Natural killer cell treated with Interleukin-12 subunit alpha and Interleukin-12 subunit beta and Interleukin-15 and Interleukin-18, amount 100 ng/mL, for 72 hours (primary cell): ENCODE measurements around the gene GDPD5. TPM values are rescaled to one million over a fixed set of nuclear protein-coding genes. Genes with fewer than 3 reads are reported as not detected.
A peak's percentile ranks its signal among the peaks of the same experiment; 100 is the strongest.

ENCODE experiments used
- ATAC-seq, 2 donors: fragments of 150-1000 bp; cut with Tn5 transposase in 1 of 2; sonication (Bioruptor Pico), chemical (Tn5 transposase) in 1 of 2; 2 replicates each; pipeline ENCODE4 v1.10.0; 2021
- DNase-seq: peaks from one replicate; pipeline ENCODE4 v3.0.0; 2022; ENCODE audit warnings: low spot score
- H3K27ac Mint-ChIP-seq, 2 donors: 1 replicate in 1 of 2; 2 replicates in 1 of 2; pipeline ENCODE4 v1.8.0; 2022; ENCODE audit warnings: mixed read lengths in 2 of 2, mild to moderate bottlenecking in 1 of 2, moderate library complexity in 1 of 2
- H3K27me3 Mint-ChIP-seq, 2 donors: 1 replicate in 1 of 2; 2 replicates in 1 of 2; pipeline ENCODE4 v1.8.0; 2022; ENCODE audit warnings: mixed read lengths in 2 of 2
- H3K36me3 Mint-ChIP-seq: one replicate; pipeline ENCODE4 v1.8.0; 2022; ENCODE audit warnings: mixed read lengths
- H3K4me1 Mint-ChIP-seq, 2 donors: 1 replicate in 1 of 2; 2 replicates in 1 of 2; pipeline ENCODE4 v1.8.0; 2022; ENCODE audit warnings: low read depth in 2 of 2, mixed read lengths in 2 of 2, mild to moderate bottlenecking in 1 of 2
- H3K4me3 Mint-ChIP-seq: one replicate; pipeline ENCODE4 v1.8.0; 2022; ENCODE audit warnings: mixed read lengths
- H3K9me3 Mint-ChIP-seq: 2 replicates; pipeline ENCODE4 v1.8.0; 2022; ENCODE audit warnings: mixed read lengths
- total RNA-seq, 2 donors: library from RNA; stranded (reverse); gene quantifications; one replicate each; pipeline ENCODE4 v1.2.3, GENCODE V29; 2022

GDPD5 gene
- total RNA-seq, 2 donors from 2014 or later, result 7.2 to 28.2 TPM

- Mint-ChIP-seq H3K4me3 (peak overlapping the region; percentile 70), H3K27ac (peak overlapping the region; percentile 77 to 87), H3K27me3 (peaks cover 6 to 13% of the 10 kb centered on the region in 2 donors), H3K4me1 (peaks cover 47 to 55% of the 10 kb centered on the region in 2 donors), H3K9me3 (no peaks in the 10 kb centered on the region), H3K36me3 (no peaks in the 10 kb centered on the region)
- peak; percentile 91 for DNase-seq
- ATAC-seq, result peak; percentile 97 to 98
Measured at GRCh38 chr11:75536786-75537641, 11.3 kb upstream of the GDPD5 start.

- Mint-ChIP-seq H3K27ac (peak overlapping the region; percentile 25 to 34), H3K36me3 (no peaks in the 10 kb centered on the region), H3K4me1 (peaks cover 60 to 62% of the 10 kb centered on the region in 2 donors), H3K27me3 (peaks cover 8 to 25% of the 10 kb centered on the region in 2 donors), H3K4me3 (peak overlapping the region; percentile 57), H3K9me3 (no peaks in the 10 kb centered on the region)
- ATAC-seq (no peak), DNase-seq (no peak)
Measured at GRCh38 chr11:75535071-75535470, 9.3 kb upstream of the GDPD5 start.

GRCh38 chr11:75534259-75535069 lies 8.7 kb upstream of the GDPD5 start:
- DNase-seq (no peak), ATAC-seq (no peak)
- Mint-ChIP-seq H3K9me3 (no peaks in the 10 kb centered on the region), H3K27me3 (peaks cover 14 to 27% of the 10 kb centered on the region in 2 donors), H3K36me3 (no peaks in the 10 kb centered on the region), H3K27ac (peak overlapping the region; percentile 25 to 34), H3K4me1 (peaks cover 60 to 61% of the 10 kb centered on the region in 2 donors), H3K4me3 (peak overlapping the region; percentile 57)

GRCh38 chr11:75533896-75534258 lies 8.1 kb upstream of the GDPD5 start:
- H3K4me3 Mint-ChIP-seq, result no peak overlapping the region
- DNase-seq, result no peak
- peaks cover 55 to 60% of the 10 kb centered on the region in 2 donors for H3K4me1 Mint-ChIP-seq
- no peak for ATAC-seq
- no peaks in the 10 kb centered on the region for H3K36me3 Mint-ChIP-seq
- no peak overlapping the region for H3K27ac Mint-ChIP-seq
- H3K27me3 Mint-ChIP-seq, result peaks cover 12 to 32% of the 10 kb centered on the region in 2 donors
- no peaks in the 10 kb centered on the region for H3K9me3 Mint-ChIP-seq

- Mint-ChIP-seq H3K4me1 (peaks cover 41 to 47% of the 10 kb centered on the region in 2 donors), H3K4me3 (no peak overlapping the region), H3K27me3 (peaks cover 12 to 31% of the 10 kb centered on the region in 2 donors), H3K27ac (peak overlapping the region in 1 of 2 donors; percentile 78), H3K36me3 (no peaks in the 10 kb centered on the region), H3K9me3 (no peaks in the 10 kb centered on the region)
- DNase-seq, result peak; percentile 79
- peak in 1 of 2 donors; percentile 22 for ATAC-seq
Measured at GRCh38 chr11:75532200-75533048, 6.7 kb upstream of the GDPD5 start.

- no peaks in the 10 kb centered on the region for H3K36me3 Mint-ChIP-seq
- H3K27me3 Mint-ChIP-seq, result peaks cover 12 to 31% of the 10 kb centered on the region in 2 donors
- DNase-seq (no peak), ATAC-seq (no peak)
- H3K4me1 Mint-ChIP-seq, result peaks cover 36% of the 10 kb centered on the region in 2 donors
- no peaks in the 10 kb centered on the region for H3K9me3 Mint-ChIP-seq
- H3K27ac Mint-ChIP-seq, result peak overlapping the region in 1 of 2 donors; percentile 78
- no peak overlapping the region for H3K4me3 Mint-ChIP-seq
Measured at GRCh38 chr11:75531325-75531724, 5.6 kb upstream of the GDPD5 start.

GRCh38 chr11:75530577-75530976 lies 4.8 kb upstream of the GDPD5 start:
- Mint-ChIP-seq H3K27me3 (peaks cover 12 to 31% of the 10 kb centered on the region in 2 donors), H3K4me3 (no peak overlapping the region), H3K36me3 (no peaks in the 10 kb centered on the region), H3K4me1 (peaks cover 29 to 30% of the 10 kb centered on the region in 2 donors), H3K27ac (no peak overlapping the region), H3K9me3 (no peaks in the 10 kb centered on the region)
- ATAC-seq (no peak), DNase-seq (no peak)

GRCh38 chr11:75527938-75528735 lies 2.4 kb upstream of the GDPD5 start:
- Mint-ChIP-seq H3K27me3 (peaks cover 12 to 35% of the 10 kb centered on the region in 2 donors), H3K4me1 (peaks cover 31 to 32% of the 10 kb centered on the region in 2 donors), H3K4me3 (peak overlapping the region; percentile 47), H3K36me3 (no peaks in the 10 kb centered on the region), H3K9me3 (no peaks in the 10 kb centered on the region), H3K27ac (peak overlapping the region in 1 of 2 donors; percentile 9)
- DNase-seq, result no peak
- ATAC-seq, result no peak

GRCh38 chr11:75527130-75527529 lies 1.4 kb upstream of the GDPD5 start:
- ATAC-seq (no peak), DNase-seq (no peak)
- no peaks in the 10 kb centered on the region for H3K36me3 Mint-ChIP-seq
- no peaks in the 10 kb centered on the region for H3K9me3 Mint-ChIP-seq
- H3K4me3 Mint-ChIP-seq, result peak overlapping the region; percentile 63
- peaks cover 12 to 33% of the 10 kb centered on the region in 2 donors for H3K27me3 Mint-ChIP-seq
- H3K4me1 Mint-ChIP-seq, result peaks cover 28 to 29% of the 10 kb centered on the region in 2 donors
- peak overlapping the region in 1 of 2 donors; percentile 29 for H3K27ac Mint-ChIP-seq

- ATAC-seq (no peak), DNase-seq (no peak)
- Mint-ChIP-seq H3K36me3 (no peaks in the 10 kb centered on the region), H3K27ac (no peak overlapping the region), H3K4me3 (peak overlapping the region; percentile 63), H3K9me3 (no peaks in the 10 kb centered on the region), H3K27me3 (peaks cover 12 to 28% of the 10 kb centered on the region in 2 donors), H3K4me1 (peaks cover 23 to 26% of the 10 kb centered on the region in 2 donors)
Measured at GRCh38 chr11:75526192-75526541, 426 bp upstream of the GDPD5 start.

- Mint-ChIP-seq H3K4me3 (peak overlapping the region; percentile 69), H3K27me3 (peaks cover 8 to 19% of the 10 kb centered on the region in 2 donors), H3K27ac (peak overlapping the region in 1 of 2 donors; percentile 50), H3K4me1 (peaks cover 19 to 26% of the 10 kb centered on the region in 2 donors), H3K9me3 (no peaks in the 10 kb centered on the region), H3K36me3 (no peaks in the 10 kb centered on the region)
- peak in 1 of 2 donors; percentile 17 for ATAC-seq
- DNase-seq, result no peak
Measured at GRCh38 chr11:75524665-75525432, 892 bp downstream of the GDPD5 start.
